H1 (cell line): Measurements from ENCODE around the gene STK16. TPM values are rescaled to one million over a fixed set of nuclear protein-coding genes. Genes with fewer than 3 reads are reported as not detected.

Experiments
- EZH2 ChIP-seq: fragments of 200-600 bp; sonication (generic); IDR thresholded peaks from 2 replicates; pipeline ENCODE4 v1.7.1; 2012; ENCODE audit warnings: low read depth, mild to moderate bottlenecking, moderate library complexity, low read length, inconsistent platforms; ENCODE audit not compliant: severe bottlenecking
- GABPA ChIP-seq: IDR thresholded peaks from 2 replicates; pipeline ENCODE4 v1.6.1; 2011; ENCODE audit warnings: mild to moderate bottlenecking, low read length, moderate library complexity, borderline replicate concordance; ENCODE audit not compliant: insufficient read depth
- JUN ChIP-seq: IDR thresholded peaks from 2 replicates; pipeline ENCODE4 v1.6.1; 2011; ENCODE audit warnings: low read depth, mild to moderate bottlenecking, improper control_type of control experiment, low read length
- JUND ChIP-seq: IDR thresholded peaks from 2 replicates; pipeline ENCODE4 v1.6.1; 2011; ENCODE audit warnings: mild to moderate bottlenecking, improper control_type of control experiment, low read length
- KDM5A ChIP-seq: fragments of 200-600 bp; IDR thresholded peaks from 2 replicates; pipeline ENCODE4 v1.7.1; 2012; ENCODE audit warnings: mild to moderate bottlenecking, low read length, inconsistent platforms, mixed read lengths
- SUZ12 ChIP-seq: fragments of 200-600 bp; sonication (generic); IDR thresholded peaks from 2 replicates; pipeline ENCODE4 v1.6.1; 2012; ENCODE audit warnings: mild to moderate bottlenecking, inconsistent platforms, low read length, moderate library complexity, mixed read lengths
- polyA plus RNA-seq, 7 experiments: library from polyadenylated mRNA; depleted of rRNA in 3 of 7; stranded (reverse) in 5 of 7; unstranded in 2 of 7; fragments of >200 nt in 5 of 7; fragments of 200-250 nt in 2 of 7; gene quantifications; 1 replicate in 5 of 7; 2 replicates in 1 of 7; 4 replicates in 1 of 7; pipeline versions ENCODE4 v1.2.1 to v1.2.3, GENCODE V29; 2011 to 2013; ENCODE audit warnings: missing spikeins in 2 of 7, mixed read lengths in 2 of 7
- total RNA-seq: library from RNA; stranded (reverse); fragmentation: NEBNext Ultra II Directional; extraction: Animal tissue kit (Norgen Biotek cat#: 25700); gene quantifications from 2 replicates; pipeline ENCODE4 v1.2.1, GENCODE V29; 2021
- TF ChIP-seq, protein P1 (sequence below): IDR thresholded peaks from 2 replicates; pipeline ENCODE4 v1.6.1; 2012; ENCODE audit warnings: inconsistent platforms
- TF ChIP-seq, protein P2 (sequence below): IDR thresholded peaks from 2 replicates; pipeline ENCODE4 v1.6.1; 2011; ENCODE audit warnings: low read depth, mild to moderate bottlenecking, low read length; ENCODE audit not compliant: insufficient read depth
- TF ChIP-seq, protein P3 (sequence below): fragments of 300-600 bp; sonication (generic); IDR thresholded peaks from 2 replicates; pipeline ENCODE4 v1.7.1; 2012; ENCODE audit warnings: low read length, moderate library complexity, mild to moderate bottlenecking, inconsistent platforms; ENCODE audit not compliant: insufficient replicate concordance

Gene STK16
- total and polyA plus RNA-seq, 2 of the 8 experiments (the other 6 are each of a cell fraction or from before 2014, with no cell fraction given), result 21.3 to 51.4 TPM

DNA sequence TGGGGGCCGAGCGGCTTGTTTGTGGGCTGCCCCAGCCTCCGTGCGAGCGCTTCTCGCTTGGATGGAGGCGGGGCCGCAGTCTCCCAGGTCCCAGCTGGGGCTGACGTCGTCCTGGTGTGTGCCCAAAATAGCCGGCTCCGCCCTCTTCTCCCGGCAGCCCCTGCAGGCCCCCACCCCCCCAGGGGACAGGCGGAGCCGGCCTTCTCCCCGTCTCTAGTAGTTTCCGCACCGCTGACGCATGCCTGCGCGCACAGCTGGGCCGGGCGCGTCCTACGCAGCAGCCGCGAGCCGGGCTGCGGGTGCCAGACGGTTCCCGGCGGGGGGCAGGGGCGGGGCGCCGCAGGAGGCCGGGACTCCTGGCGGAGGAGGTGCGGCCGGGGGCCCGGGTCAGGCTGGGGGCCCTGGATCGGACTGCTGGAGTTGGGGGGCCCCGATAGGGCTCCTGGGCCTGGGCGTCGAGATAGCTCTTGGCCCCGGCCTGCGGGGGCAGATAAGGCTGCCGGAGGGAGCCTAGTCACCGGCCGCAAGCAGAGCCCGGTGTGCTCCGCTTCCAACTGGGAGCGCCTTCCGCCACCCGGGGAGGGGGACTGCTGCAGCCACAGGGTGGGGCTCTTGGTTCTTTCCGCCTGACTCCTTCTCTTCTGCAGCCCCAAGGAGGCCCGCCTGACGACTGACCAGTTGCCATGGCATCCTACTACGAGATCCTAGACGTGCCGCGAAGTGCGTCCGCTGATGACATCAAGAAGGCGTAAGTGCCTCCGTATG, 34.1 kb downstream of the STK16 start, which contains the start of gene DNAJB2 (continued):
- TF ChIP-seq, protein P1, sequence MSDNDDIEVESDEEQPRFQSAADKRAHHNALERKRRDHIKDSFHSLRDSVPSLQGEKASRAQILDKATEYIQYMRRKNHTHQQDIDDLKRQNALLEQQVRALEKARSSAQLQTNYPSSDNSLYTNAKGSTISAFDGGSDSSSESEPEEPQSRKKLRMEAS, result peak; percentile 73
- TF ChIP-seq SUZ12 (no peak), EZH2 (no peak), JUND (peak; percentile 34; the same call in 1 of the 2 replicates), JUN (no peak; the same call in 1 of the 2 replicates), GABPA (no peak), KDM5A (no peak)
- TF ChIP-seq, protein P2, sequence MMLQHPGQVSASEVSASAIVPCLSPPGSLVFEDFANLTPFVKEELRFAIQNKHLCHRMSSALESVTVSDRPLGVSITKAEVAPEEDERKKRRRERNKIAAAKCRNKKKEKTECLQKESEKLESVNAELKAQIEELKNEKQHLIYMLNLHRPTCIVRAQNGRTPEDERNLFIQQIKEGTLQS, result 0 out of 2 replicates have a peak, but pooled peaks have one; percentile 11
- TF ChIP-seq, protein P3, sequence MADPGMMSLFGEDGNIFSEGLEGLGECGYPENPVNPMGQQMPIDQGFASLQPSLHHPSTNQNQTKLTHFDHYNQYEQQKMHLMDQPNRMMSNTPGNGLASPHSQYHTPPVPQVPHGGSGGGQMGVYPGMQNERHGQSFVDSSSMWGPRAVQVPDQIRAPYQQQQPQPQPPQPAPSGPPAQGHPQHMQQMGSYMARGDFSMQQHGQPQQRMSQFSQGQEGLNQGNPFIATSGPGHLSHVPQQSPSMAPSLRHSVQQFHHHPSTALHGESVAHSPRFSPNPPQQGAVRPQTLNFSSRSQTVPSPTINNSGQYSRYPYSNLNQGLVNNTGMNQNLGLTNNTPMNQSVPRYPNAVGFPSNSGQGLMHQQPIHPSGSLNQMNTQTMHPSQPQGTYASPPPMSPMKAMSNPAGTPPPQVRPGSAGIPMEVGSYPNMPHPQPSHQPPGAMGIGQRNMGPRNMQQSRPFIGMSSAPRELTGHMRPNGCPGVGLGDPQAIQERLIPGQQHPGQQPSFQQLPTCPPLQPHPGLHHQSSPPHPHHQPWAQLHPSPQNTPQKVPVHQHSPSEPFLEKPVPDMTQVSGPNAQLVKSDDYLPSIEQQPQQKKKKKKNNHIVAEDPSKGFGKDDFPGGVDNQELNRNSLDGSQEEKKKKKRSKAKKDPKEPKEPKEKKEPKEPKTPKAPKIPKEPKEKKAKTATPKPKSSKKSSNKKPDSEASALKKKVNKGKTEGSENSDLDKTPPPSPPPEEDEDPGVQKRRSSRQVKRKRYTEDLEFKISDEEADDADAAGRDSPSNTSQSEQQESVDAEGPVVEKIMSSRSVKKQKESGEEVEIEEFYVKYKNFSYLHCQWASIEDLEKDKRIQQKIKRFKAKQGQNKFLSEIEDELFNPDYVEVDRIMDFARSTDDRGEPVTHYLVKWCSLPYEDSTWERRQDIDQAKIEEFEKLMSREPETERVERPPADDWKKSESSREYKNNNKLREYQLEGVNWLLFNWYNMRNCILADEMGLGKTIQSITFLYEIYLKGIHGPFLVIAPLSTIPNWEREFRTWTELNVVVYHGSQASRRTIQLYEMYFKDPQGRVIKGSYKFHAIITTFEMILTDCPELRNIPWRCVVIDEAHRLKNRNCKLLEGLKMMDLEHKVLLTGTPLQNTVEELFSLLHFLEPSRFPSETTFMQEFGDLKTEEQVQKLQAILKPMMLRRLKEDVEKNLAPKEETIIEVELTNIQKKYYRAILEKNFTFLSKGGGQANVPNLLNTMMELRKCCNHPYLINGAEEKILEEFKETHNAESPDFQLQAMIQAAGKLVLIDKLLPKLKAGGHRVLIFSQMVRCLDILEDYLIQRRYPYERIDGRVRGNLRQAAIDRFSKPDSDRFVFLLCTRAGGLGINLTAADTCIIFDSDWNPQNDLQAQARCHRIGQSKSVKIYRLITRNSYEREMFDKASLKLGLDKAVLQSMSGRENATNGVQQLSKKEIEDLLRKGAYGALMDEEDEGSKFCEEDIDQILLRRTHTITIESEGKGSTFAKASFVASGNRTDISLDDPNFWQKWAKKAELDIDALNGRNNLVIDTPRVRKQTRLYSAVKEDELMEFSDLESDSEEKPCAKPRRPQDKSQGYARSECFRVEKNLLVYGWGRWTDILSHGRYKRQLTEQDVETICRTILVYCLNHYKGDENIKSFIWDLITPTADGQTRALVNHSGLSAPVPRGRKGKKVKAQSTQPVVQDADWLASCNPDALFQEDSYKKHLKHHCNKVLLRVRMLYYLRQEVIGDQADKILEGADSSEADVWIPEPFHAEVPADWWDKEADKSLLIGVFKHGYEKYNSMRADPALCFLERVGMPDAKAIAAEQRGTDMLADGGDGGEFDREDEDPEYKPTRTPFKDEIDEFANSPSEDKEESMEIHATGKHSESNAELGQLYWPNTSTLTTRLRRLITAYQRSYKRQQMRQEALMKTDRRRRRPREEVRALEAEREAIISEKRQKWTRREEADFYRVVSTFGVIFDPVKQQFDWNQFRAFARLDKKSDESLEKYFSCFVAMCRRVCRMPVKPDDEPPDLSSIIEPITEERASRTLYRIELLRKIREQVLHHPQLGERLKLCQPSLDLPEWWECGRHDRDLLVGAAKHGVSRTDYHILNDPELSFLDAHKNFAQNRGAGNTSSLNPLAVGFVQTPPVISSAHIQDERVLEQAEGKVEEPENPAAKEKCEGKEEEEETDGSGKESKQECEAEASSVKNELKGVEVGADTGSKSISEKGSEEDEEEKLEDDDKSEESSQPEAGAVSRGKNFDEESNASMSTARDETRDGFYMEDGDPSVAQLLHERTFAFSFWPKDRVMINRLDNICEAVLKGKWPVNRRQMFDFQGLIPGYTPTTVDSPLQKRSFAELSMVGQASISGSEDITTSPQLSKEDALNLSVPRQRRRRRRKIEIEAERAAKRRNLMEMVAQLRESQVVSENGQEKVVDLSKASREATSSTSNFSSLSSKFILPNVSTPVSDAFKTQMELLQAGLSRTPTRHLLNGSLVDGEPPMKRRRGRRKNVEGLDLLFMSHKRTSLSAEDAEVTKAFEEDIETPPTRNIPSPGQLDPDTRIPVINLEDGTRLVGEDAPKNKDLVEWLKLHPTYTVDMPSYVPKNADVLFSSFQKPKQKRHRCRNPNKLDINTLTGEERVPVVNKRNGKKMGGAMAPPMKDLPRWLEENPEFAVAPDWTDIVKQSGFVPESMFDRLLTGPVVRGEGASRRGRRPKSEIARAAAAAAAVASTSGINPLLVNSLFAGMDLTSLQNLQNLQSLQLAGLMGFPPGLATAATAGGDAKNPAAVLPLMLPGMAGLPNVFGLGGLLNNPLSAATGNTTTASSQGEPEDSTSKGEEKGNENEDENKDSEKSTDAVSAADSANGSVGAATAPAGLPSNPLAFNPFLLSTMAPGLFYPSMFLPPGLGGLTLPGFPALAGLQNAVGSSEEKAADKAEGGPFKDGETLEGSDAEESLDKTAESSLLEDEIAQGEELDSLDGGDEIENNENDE, result no peak
- TF ChIP-seq, all 59 proteins: peak for 16
